ENCODE measurements around the gene THADA. TPM values are rescaled to one million over a fixed set of nuclear protein-coding genes. Genes with fewer than 3 reads are reported as not detected.

The THADA gene
- polyA plus RNA-seq, 3 donors: 7.3 to 11.2 (median 9.7) TPM

- H3K4me1 Mint-ChIP-seq: peaks cover 61% of the 10 kb centered on the region
- H3K9me3 Mint-ChIP-seq: peaks cover 0 to 2% (median 0%) of the 10 kb centered on the region in 7 donors
- TF ChIP-seq CTCF (IDR thresholded peaks at IDR 0.05): no peak
- no CpG with 5 or more reads among the region's 1 CpG for WGBS (ENCODE audit: insufficient coverage)
- Histone ChIP-seq H3K9ac (ENCODE audit: insufficient read depth, low read length, poor library complexity, severe bottlenecking) (no peak overlapping the region), H3K79me2 (ENCODE audit: insufficient read depth, low read length) (no peaks in the 10 kb centered on the region), H4K20me1 (ENCODE audit: insufficient read depth, low read length) (no peaks in the 10 kb centered on the region), H3K27ac (ENCODE audit: low read depth in 1 of 2, low read length in 2 of 2) (no peak overlapping the region), H3K4me2 (replicated peaks; ENCODE audit: extremely low read depth, low read length, poor library complexity, severe bottlenecking) (no peak overlapping the region), H3K4me3 (replicated peaks in 1 of 3; ENCODE audit: low read depth in 2 of 3, low read length in 3 of 3) (no peak overlapping the region), H3K9me3 (replicated peaks in 1 of 2; ENCODE audit: control insufficient read depth in 1 of 2, insufficient read depth in 1 of 2, low read length in 2 of 2) (no peaks in the 10 kb centered on the region), H3K36me3 (replicated peaks in 1 of 2; ENCODE audit: control insufficient read depth in 1 of 2, insufficient read depth in 2 of 2, low read length in 2 of 2) (peaks cover 0 to 6% of the 10 kb centered on the region in 2 donors), H2AFZ (ENCODE audit: insufficient read depth, low read depth, low read length, poor library complexity, severe bottlenecking) (no peak overlapping the region), H3K4me1 (ENCODE audit: control insufficient read depth in 1 of 2, insufficient read depth in 2 of 2, low read length in 2 of 2) (peaks cover 23 to 48% of the 10 kb centered on the region in 2 donors), H3K27me3 (ENCODE audit: control insufficient read depth in 2 of 2, insufficient read depth in 2 of 2, low read length in 2 of 2) (no peaks in the 10 kb centered on the region)
- peak overlapping the region in 1 of 7 donors; percentile 10 for H3K27ac Mint-ChIP-seq
- peaks cover 0 to 3% (median 0%) of the 10 kb centered on the region in 3 donors for H3K27me3 Mint-ChIP-seq (ENCODE audit: low read depth in 3 of 3)
- DNase-seq: no peak
- H3K4me3 Mint-ChIP-seq: no peak overlapping the region
- H3K36me3 Mint-ChIP-seq: peaks cover 21 to 32% of the 10 kb centered on the region in 2 donors
- intact Hi-C loops (cut with micrococcal nuclease): no loop called here
These were observed 145.2 kb downstream of the THADA start for GRCh38 chr2:43450617-43451016.

- WGBS (ENCODE audit: insufficient coverage): 100% methylated on average over 1 of the region's 1 CpG
- H3K9me3 ChIP-seq (replicated peaks in 1 of 2; ENCODE audit: control insufficient read depth in 1 of 2, insufficient read depth in 1 of 2, low read length in 2 of 2): no peaks in the 10 kb centered on the region
- H3K36me3 Mint-ChIP-seq: peaks cover 30 to 32% of the 10 kb centered on the region in 2 donors
- no peaks in the 10 kb centered on the region for H3K27me3 ChIP-seq (ENCODE audit: control insufficient read depth in 2 of 2, insufficient read depth in 2 of 2, low read length in 2 of 2)
- peak overlapping the region in 3 of 7 donors; percentile 5 to 41 (median 16) for H3K27ac Mint-ChIP-seq
- peaks cover 0 to 6% of the 10 kb centered on the region in 2 donors for H3K36me3 ChIP-seq (replicated peaks in 1 of 2; ENCODE audit: control insufficient read depth in 1 of 2, insufficient read depth in 2 of 2, low read length in 2 of 2)
- no peak overlapping the region for H3K4me3 ChIP-seq (replicated peaks in 1 of 3; ENCODE audit: low read depth in 2 of 3, low read length in 3 of 3)
- no peaks in the 10 kb centered on the region for H4K20me1 ChIP-seq (ENCODE audit: insufficient read depth, low read length)
- peaks cover 58% of the 10 kb centered on the region for H3K4me1 Mint-ChIP-seq
- H3K4me3 Mint-ChIP-seq: no peak overlapping the region
- peaks cover 14 to 39% of the 10 kb centered on the region in 2 donors for H3K4me1 ChIP-seq (ENCODE audit: control insufficient read depth in 1 of 2, insufficient read depth in 2 of 2, low read length in 2 of 2)
- H2AFZ ChIP-seq (ENCODE audit: insufficient read depth, low read depth, low read length, poor library complexity, severe bottlenecking): no peak overlapping the region
- no peak overlapping the region for H3K27ac ChIP-seq (ENCODE audit: low read depth in 1 of 2, low read length in 2 of 2)
- intact Hi-C loops (cut with micrococcal nuclease): no loop called here
- H3K9ac ChIP-seq (ENCODE audit: insufficient read depth, low read length, poor library complexity, severe bottlenecking): no peak overlapping the region
- DNase-seq: no peak
- no peak overlapping the region for H3K4me2 ChIP-seq (replicated peaks; ENCODE audit: extremely low read depth, low read length, poor library complexity, severe bottlenecking)
- H3K79me2 ChIP-seq (ENCODE audit: insufficient read depth, low read length): no peaks in the 10 kb centered on the region
- TF ChIP-seq CTCF (IDR thresholded peaks at IDR 0.05): no peak
- H3K9me3 Mint-ChIP-seq: peaks cover 0 to 2% (median 0%) of the 10 kb centered on the region in 7 donors
- no peaks in the 10 kb centered on the region for H3K27me3 Mint-ChIP-seq (ENCODE audit: low read depth in 3 of 3)
These were observed 147.1 kb downstream of the THADA start for GRCh38 chr2:43448822-43449110.

Data from CD14-positive monocyte (primary cell).